Sigmoid colon (tissue), 4 donors: ENCODE results near the gene SLC30A4.

Experiments used
- POLR2A ChIP-seq, 2 donors: fragments of 450-650 bp; IDR thresholded peaks; one replicate each; pipeline ENCODE4 v1.6.1; 2016; ENCODE audit warnings: antibody characterized with exemption in 2 of 2, mild to moderate bottlenecking in 2 of 2, moderate library complexity in 2 of 2
- POLR2AphosphoS5 ChIP-seq, 4 donors: sonication (generic); formaldehyde crosslinking; IDR thresholded peaks; one replicate each; pipeline ENCODE4 v1.6.1; 2017; ENCODE audit warnings: antibody characterized with exemption in 4 of 4
- TF ChIP-seq, protein P1 (sequence below), 4 experiments: fragments of 450-650 bp in 3 of 4; fragments of 200-600 bp in 1 of 4; IDR thresholded peaks; one replicate each; pipeline ENCODE4 v1.5.1; 2016 to 2019; ENCODE audit warnings: antibody characterized with exemption in 4 of 4, mild to moderate bottlenecking in 3 of 4, moderate library complexity in 2 of 4

DNA sequence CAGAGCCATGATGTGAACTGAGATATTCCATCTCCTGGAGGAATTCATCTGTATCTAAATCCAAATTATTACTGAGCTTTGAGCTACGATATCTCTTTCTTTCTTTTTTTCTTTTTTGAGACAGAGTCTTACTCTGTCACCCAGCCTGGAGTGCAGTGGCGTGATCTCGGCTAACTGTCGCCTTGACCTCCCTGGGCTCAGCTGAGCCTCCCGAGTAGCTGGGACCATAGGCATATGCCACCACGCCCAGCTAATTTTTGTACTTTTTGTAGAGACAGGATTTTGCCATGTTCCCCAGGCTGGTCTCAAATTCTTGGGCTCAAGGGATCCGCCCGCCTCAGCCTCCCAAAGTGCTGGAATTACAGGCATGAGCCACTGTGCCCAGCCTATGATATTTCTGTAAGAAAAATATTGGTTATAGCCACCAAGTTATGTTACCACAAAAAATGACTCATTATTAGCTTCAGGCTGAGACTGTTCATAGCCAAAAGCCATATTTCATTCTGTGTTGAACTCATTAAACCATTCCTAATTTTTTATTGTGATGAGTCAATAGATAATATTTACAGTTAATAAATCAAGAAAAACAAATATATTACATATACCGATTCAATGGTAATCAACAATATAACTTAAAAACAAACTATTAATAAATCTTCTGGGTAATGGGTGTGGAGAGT, 27.1 kb upstream of the SLC30A4 start:
- TF ChIP-seq, protein P1, sequence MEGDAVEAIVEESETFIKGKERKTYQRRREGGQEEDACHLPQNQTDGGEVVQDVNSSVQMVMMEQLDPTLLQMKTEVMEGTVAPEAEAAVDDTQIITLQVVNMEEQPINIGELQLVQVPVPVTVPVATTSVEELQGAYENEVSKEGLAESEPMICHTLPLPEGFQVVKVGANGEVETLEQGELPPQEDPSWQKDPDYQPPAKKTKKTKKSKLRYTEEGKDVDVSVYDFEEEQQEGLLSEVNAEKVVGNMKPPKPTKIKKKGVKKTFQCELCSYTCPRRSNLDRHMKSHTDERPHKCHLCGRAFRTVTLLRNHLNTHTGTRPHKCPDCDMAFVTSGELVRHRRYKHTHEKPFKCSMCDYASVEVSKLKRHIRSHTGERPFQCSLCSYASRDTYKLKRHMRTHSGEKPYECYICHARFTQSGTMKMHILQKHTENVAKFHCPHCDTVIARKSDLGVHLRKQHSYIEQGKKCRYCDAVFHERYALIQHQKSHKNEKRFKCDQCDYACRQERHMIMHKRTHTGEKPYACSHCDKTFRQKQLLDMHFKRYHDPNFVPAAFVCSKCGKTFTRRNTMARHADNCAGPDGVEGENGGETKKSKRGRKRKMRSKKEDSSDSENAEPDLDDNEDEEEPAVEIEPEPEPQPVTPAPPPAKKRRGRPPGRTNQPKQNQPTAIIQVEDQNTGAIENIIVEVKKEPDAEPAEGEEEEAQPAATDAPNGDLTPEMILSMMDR (IDR thresholded peaks at IDR 0.05): no peak
- TF ChIP-seq POLR2AphosphoS5 (IDR thresholded peaks at IDR 0.05) (no peak), POLR2A (IDR thresholded peaks at IDR 0.05) (no peak)
